SJCRH30 (cell line): ENCODE data around the gene TMEM89. TPM values are rescaled to one million over a fixed set of nuclear protein-coding genes. Genes with fewer than 3 reads are reported as not detected.

ENCODE experiments used
- DNase-seq, 2 experiments: peaks; one replicate each; pipeline ENCODE4 v3.0.0-alpha.2; 2015 to 2020
- H3K27ac ChIP-seq: fragments of 250-450 bp; sonication (Bioruptor Pico); 2 replicates; pipeline ENCODE4 v1.5.1; 2020; ENCODE audit warnings: mild to moderate bottlenecking, moderate library complexity
- H3K27me3 ChIP-seq: fragments of 250-450 bp; sonication (Bioruptor Pico); 2 replicates; pipeline ENCODE4 v1.5.1; 2020; ENCODE audit warnings: mild to moderate bottlenecking, moderate library complexity
- H3K36me3 ChIP-seq: fragments of 250-450 bp; sonication (Bioruptor Pico); 2 replicates; pipeline ENCODE4 v1.5.1; 2020; ENCODE audit warnings: mild to moderate bottlenecking, moderate library complexity
- H3K4me1 ChIP-seq: fragments of 250-450 bp; sonication (Bioruptor Pico); 2 replicates; pipeline ENCODE4 v1.5.1; 2020; ENCODE audit warnings: mild to moderate bottlenecking, moderate library complexity
- H3K4me3 ChIP-seq: fragments of 250-450 bp; sonication (Bioruptor Pico); 2 replicates; pipeline ENCODE4 v1.5.1; 2020; ENCODE audit warnings: mild to moderate bottlenecking, moderate library complexity
- H3K9me3 ChIP-seq: fragments of 250-450 bp; sonication (Bioruptor Pico); replicated peaks from 2 replicates; pipeline ENCODE4 v1.5.1; 2020; ENCODE audit warnings: mild to moderate bottlenecking, moderate library complexity
- total RNA-seq: library from RNA; depleted of rRNA; stranded (reverse); fragments of >200 nt; shearing (Covaris generic); gene quantifications from 2 replicates; pipeline ENCODE4 v1.2.3, GENCODE V29; 2014

The TMEM89 gene
- total RNA-seq, 1 experiment from 2014 or later, result not detected

GRCh38 chr3:48609088-48610005 lies 12.2 kb downstream of the TMEM89 start, which contains the start of gene UQCRC1:
Gene UQCRC1 (minus strand): TSS chr3:48609646. CDS start chr3:48609620, 26 bp downstream.
- Histone ChIP-seq H3K27ac (peak within 1 kb of the TSS; percentile 57), H3K27me3 (no peaks in the 10 kb centered on the region), H3K4me3 (peak within 1 kb of the TSS; percentile 81), H3K4me1 (peaks cover 6% of the 10 kb centered on the region), H3K9me3 (no peaks in the 10 kb centered on the region), H3K36me3 (peaks cover 21% of the 10 kb centered on the region)
- DNase-seq, result peak; percentile 90 to 93

GRCh38 chr3:48607519-48607918 lies 14.1 kb downstream of the TMEM89 start:
- Histone ChIP-seq H3K9me3 (no peaks in the 10 kb centered on the region), H3K27ac (no peak overlapping the region), H3K36me3 (peaks cover 28% of the 10 kb centered on the region), H3K27me3 (no peaks in the 10 kb centered on the region), H3K4me3 (no peak overlapping the region), H3K4me1 (peaks cover 6% of the 10 kb centered on the region)
- no peak for DNase-seq

GRCh38 chr3:48601622-48601994 lies 20.0 kb downstream of the TMEM89 start:
- DNase-seq, result no peak
- Histone ChIP-seq H3K27me3 (no peaks in the 10 kb centered on the region), H3K4me3 (no peak overlapping the region), H3K36me3 (peaks cover 49% of the 10 kb centered on the region), H3K27ac (no peak overlapping the region), H3K4me1 (peaks cover 25% of the 10 kb centered on the region), H3K9me3 (no peaks in the 10 kb centered on the region)

GRCh38 chr3:48600711-48601621 lies 20.6 kb downstream of the TMEM89 start:
- DNase-seq, result no peak
- Histone ChIP-seq H3K27ac (no peak overlapping the region), H3K9me3 (no peaks in the 10 kb centered on the region), H3K4me3 (no peak overlapping the region), H3K36me3 (peaks cover 45% of the 10 kb centered on the region), H3K4me1 (peaks cover 31% of the 10 kb centered on the region), H3K27me3 (no peaks in the 10 kb centered on the region)

GRCh38 chr3:48599509-48600285 lies 21.9 kb downstream of the TMEM89 start:
- no peaks in the 10 kb centered on the region for H3K27me3 ChIP-seq
- no peak overlapping the region for H3K4me3 ChIP-seq
- H3K4me1 ChIP-seq, result peaks cover 40% of the 10 kb centered on the region
- peaks cover 32% of the 10 kb centered on the region for H3K36me3 ChIP-seq
- no peak overlapping the region for H3K27ac ChIP-seq
- H3K9me3 ChIP-seq, result no peaks in the 10 kb centered on the region
- no peak for DNase-seq

- Histone ChIP-seq H3K36me3 (peaks cover 26% of the 10 kb centered on the region), H3K4me1 (peaks cover 40% of the 10 kb centered on the region), H3K27me3 (no peaks in the 10 kb centered on the region), H3K4me3 (no peak overlapping the region), H3K27ac (no peak overlapping the region; the same call in 1 of the 2 replicates), H3K9me3 (no peaks in the 10 kb centered on the region)
- no peak for DNase-seq
Observed at GRCh38 chr3:48599077-48599501, 22.5 kb downstream of the TMEM89 start.

- Histone ChIP-seq H3K36me3 (peaks cover 22% of the 10 kb centered on the region), H3K9me3 (no peaks in the 10 kb centered on the region), H3K4me1 (peaks cover 40% of the 10 kb centered on the region), H3K27ac (peak overlapping the region; percentile 44), H3K27me3 (no peaks in the 10 kb centered on the region), H3K4me3 (no peak overlapping the region)
- DNase-seq, result peak; percentile 63 to 70
Observed at GRCh38 chr3:48598323-48599076, 23.1 kb downstream of the TMEM89 start.

GRCh38 chr3:48597408-48597800 lies 24.2 kb downstream of the TMEM89 start:
- H3K4me1 ChIP-seq, result peaks cover 40% of the 10 kb centered on the region
- H3K4me3 ChIP-seq, result no peak overlapping the region
- no peaks in the 10 kb centered on the region for H3K9me3 ChIP-seq
- no peak overlapping the region for H3K27ac ChIP-seq
- H3K27me3 ChIP-seq, result no peaks in the 10 kb centered on the region
- DNase-seq, result no peak
- H3K36me3 ChIP-seq, result peaks cover 22% of the 10 kb centered on the region

- Histone ChIP-seq H3K9me3 (no peaks in the 10 kb centered on the region), H3K4me1 (peaks cover 40% of the 10 kb centered on the region), H3K27ac (peak overlapping the region; percentile 17), H3K36me3 (peaks cover 22% of the 10 kb centered on the region), H3K4me3 (no peak overlapping the region), H3K27me3 (no peaks in the 10 kb centered on the region)
- no peak for DNase-seq
Observed at GRCh38 chr3:48596676-48597407, 24.7 kb downstream of the TMEM89 start.

- no peak for DNase-seq
- peaks cover 40% of the 10 kb centered on the region for H3K4me1 ChIP-seq
- H3K9me3 ChIP-seq, result no peaks in the 10 kb centered on the region
- H3K36me3 ChIP-seq, result peaks cover 17% of the 10 kb centered on the region
- peak overlapping the region; percentile 17 for H3K27ac ChIP-seq
- no peak overlapping the region for H3K4me3 ChIP-seq
- H3K27me3 ChIP-seq, result no peaks in the 10 kb centered on the region
Observed at GRCh38 chr3:48596157-48596556, 25.4 kb downstream of the TMEM89 start.

- H3K4me3 ChIP-seq, result no peak overlapping the region
- peaks cover 40% of the 10 kb centered on the region for H3K4me1 ChIP-seq
- peak; percentile 87 to 92 for DNase-seq
- peaks cover 14% of the 10 kb centered on the region for H3K36me3 ChIP-seq
- peak overlapping the region; percentile 17 for H3K27ac ChIP-seq
- H3K27me3 ChIP-seq, result no peaks in the 10 kb centered on the region
- H3K9me3 ChIP-seq, result no peaks in the 10 kb centered on the region
Observed at GRCh38 chr3:48595526-48596121, 25.9 kb downstream of the TMEM89 start.

GRCh38 chr3:48595075-48595525 lies 26.5 kb downstream of the TMEM89 start, which contains the start of gene COL7A1:
Gene COL7A1 (minus strand): TSS chr3:48595329. CDS start chr3:48595159, 170 bp downstream.
- Histone ChIP-seq H3K27me3 (no peaks in the 10 kb centered on the region), H3K4me3 (no peak within 1 kb of the TSS), H3K9me3 (no peaks in the 10 kb centered on the region), H3K27ac (peak within 1 kb of the TSS; percentile 17), H3K4me1 (peaks cover 40% of the 10 kb centered on the region), H3K36me3 (peaks cover 14% of the 10 kb centered on the region)
- no peak for DNase-seq
